HG02571 (cell line): ENCODE measurements around the gene CBLN3.
"Not testable (repeated sequence)": the region's sequence is repeated elsewhere in the genome, so short reads cannot be mapped to it uniquely, and the experiment has no call there.

Source experiments
- ATAC-seq: cut with Tn5 transposase; IDR thresholded peaks from one replicate; pipeline ENCODE4 v1.9.1; 2021; ENCODE audit warnings: mild to moderate bottlenecking, moderate library complexity; ENCODE audit not compliant: unreplicated experiment

CBLN3 gene

GRCh38 chr14:24406416-24406815 lies 23.1 kb downstream of the CBLN3 start:
- no peak for ATAC-seq

- no peak for ATAC-seq
These were observed 24.7 kb downstream of the CBLN3 start for GRCh38 chr14:24404814-24405213.

GRCh38 chr14:24403294-24403998 lies 26.0 kb downstream of the CBLN3 start:
- ATAC-seq, result no peak

GRCh38 chr14:24401810-24402702 lies 27.4 kb downstream of the CBLN3 start:
- no peak for ATAC-seq

GRCh38 chr14:24399999-24400718 lies 29.3 kb downstream of the CBLN3 start:
- ATAC-seq, result no peak

- ATAC-seq, result no peak
These were observed 30.0 kb downstream of the CBLN3 start for GRCh38 chr14:24399447-24399822.

- ATAC-seq, result no peak
These were observed 30.6 kb downstream of the CBLN3 start, which contains the start of gene NYNRIN for GRCh38 chr14:24398653-24399446. NYNRIN (plus strand) TSS chr14:24399003; CDS start chr14:24399247, 244 bp downstream.

GRCh38 chr14:24398293-24398652 lies 31.2 kb downstream of the CBLN3 start:
- no peak for ATAC-seq

- ATAC-seq, result no peak
These were observed 31.7 kb downstream of the CBLN3 start for GRCh38 chr14:24397639-24398292.

- ATAC-seq, result no peak
These were observed 33.6 kb downstream of the CBLN3 start for GRCh38 chr14:24395609-24396582.

- ATAC-seq, result no peak
These were observed 35.2 kb downstream of the CBLN3 start for GRCh38 chr14:24394275-24394674.

- no peak for ATAC-seq
These were observed 37.0 kb downstream of the CBLN3 start for GRCh38 chr14:24392325-24393091.

- ATAC-seq, result no peak
These were observed 38.6 kb downstream of the CBLN3 start for GRCh38 chr14:24390701-24391468.

GRCh38 chr14:24389226-24389848 lies 40.1 kb downstream of the CBLN3 start:
- ATAC-seq, result no peak

GRCh38 chr14:24388474-24389179 lies 40.8 kb downstream of the CBLN3 start:
- ATAC-seq, result no peak

GRCh38 chr14:24387579-24387978 lies 41.9 kb downstream of the CBLN3 start:
- ATAC-seq, result not testable (repeated sequence)

- no peak for ATAC-seq
These were observed 42.5 kb downstream of the CBLN3 start for GRCh38 chr14:24387009-24387345.
